CMK (cell line): ENCODE measurements around the gene SLCO3A1.

Experiments
- DNase-seq: peaks from one replicate; pipeline ENCODE4 v3.0.0-alpha.2; 2010; ENCODE audit warnings: low read depth

Gene SLCO3A1

GRCh38 chr15:92130244-92130643, 276.7 kb downstream of the SLCO3A1 start:
- no peak for DNase-seq

GRCh38 chr15:92130906-92131305, 277.4 kb downstream of the SLCO3A1 start:
- DNase-seq = no peak

DNA sequence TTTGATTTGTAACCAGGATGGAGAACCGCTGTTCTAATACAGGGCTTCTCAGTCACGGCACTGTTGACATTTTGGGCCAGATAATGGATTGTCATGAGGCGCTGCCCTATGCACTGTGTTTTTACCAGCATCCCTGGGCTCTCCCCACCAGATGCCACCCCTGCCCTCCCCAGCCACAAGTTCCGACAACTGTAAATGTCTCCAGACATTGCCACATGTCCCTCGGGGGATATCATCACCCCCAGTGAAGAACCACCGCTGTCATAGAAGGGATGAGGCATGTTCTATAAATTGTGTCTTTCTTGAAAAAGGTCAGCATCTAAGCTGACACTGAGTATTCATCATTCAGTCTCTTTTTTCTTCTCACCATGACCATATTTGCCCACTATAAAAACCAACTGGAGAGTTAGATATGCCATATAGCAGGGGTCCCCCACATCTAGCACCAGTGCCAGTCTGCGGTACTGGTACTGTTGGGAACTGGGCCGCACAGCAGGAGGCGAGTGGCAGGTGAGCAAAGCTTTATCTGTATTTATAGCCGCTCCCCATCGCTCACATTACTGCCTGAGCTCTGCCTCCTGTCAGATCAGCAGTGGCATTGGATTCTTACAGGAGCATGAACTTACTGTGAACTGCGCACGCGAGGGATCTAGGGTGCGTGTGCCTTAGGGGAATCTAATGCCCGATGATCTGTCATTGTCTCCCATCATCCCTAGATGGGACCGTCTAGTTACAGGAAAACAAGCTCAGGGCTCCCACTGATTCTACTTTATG, 279.7 kb downstream of the SLCO3A1 start:
- DNase-seq = no peak

- no peak for DNase-seq
These were observed 287.3 kb downstream of the SLCO3A1 start for GRCh38 chr15:92140796-92141195.

DNA sequence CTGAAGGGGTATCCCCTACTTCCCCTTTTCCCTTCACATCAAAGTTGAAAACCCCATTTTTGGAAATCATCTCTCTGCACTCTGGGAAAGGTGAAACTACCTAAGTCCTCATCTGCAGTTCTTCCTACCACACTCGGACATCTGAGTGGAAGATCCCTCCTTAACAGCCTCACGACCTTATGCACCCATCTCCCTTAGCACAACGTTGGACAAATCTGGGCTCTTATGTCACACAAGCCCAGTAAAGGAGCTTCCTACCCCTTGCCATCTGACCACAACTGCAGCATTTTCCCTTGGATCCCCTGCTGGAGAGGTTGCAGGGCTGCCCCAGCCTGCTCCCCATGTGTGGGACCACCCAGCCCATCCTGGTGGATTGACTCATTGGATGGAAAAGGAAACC, 288.1 kb downstream of the SLCO3A1 start:
- no peak for DNase-seq

- no peak for DNase-seq
These were observed 289.0 kb downstream of the SLCO3A1 start for GRCh38 chr15:92142242-92143232.

GRCh38 chr15:92143765-92144164, 290.3 kb downstream of the SLCO3A1 start:
- DNase-seq = no peak

DNA sequence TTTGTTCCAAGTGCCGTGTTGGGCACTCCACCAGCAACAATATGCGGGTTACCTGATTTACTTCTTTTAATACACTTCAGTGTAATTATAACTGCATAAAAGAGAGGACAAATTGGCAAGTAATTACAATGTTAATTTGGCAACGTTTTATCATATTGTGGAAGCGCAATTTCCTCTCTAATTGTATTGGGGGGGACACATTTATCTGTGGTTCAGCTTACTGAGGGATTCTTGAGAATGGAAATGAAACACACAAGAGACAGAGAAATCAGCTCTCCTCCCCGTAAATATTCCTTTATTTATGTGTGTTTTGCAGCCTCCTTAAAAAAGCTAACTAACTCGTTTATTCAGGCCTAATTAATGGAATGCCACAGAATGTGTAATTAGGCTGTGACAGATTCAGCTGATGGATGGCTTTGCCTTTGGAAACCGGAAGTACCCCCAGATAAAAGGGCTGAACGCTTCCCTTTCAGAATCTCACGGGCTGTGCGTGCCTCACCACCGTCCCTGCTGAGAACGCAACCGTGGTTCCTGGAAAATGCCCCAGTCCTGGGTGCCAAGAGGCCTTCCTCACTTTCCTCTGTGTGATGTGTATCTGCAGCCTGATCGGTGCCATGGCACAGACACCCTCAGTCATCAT, 293.1 kb downstream of the SLCO3A1 start:
- no peak for DNase-seq

GRCh38 chr15:92149029-92149428, 295.5 kb downstream of the SLCO3A1 start:
- DNase-seq = no peak

- no peak for DNase-seq
These were observed 296.0 kb downstream of the SLCO3A1 start for GRCh38 chr15:92149465-92149864.

DNA sequence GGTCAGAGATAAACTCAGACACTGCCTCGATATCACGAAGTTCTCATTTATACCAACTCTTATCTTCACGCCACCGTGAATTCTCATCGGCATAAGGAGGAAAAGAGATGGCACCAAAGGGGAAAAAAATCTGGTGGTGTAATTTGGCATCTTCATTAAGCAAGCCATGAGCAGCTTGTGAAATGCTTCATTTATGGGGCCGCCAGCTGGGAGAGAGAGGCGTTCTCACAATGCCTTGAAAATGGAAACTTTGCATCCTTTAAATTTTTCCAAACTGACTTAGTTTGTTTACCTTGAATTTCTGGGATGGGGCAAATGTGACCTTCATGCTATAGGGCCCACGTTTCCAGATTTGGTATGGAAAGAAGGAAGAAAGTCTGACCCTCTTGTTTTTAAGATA, 297.7 kb downstream of the SLCO3A1 start:
- no peak for DNase-seq

DNA sequence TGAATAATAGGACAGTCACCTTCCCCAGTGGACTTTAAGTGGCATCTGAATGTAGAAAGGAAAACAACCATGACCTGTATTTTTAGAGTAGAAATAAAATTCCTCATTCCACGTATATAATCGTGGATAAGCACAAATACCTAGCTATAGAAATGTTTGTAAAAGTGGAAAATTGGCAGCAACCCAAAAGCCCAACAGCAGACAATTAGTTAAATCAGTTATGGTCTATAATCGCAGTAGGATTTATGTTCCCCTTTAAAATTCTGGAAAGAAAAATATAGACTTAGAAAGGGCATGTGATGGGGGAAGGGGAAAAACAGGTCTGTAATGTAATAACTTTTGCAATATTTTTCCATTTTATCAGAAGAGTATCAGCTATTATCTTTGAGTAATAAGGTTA, 298.2 kb downstream of the SLCO3A1 start:
- DNase-seq = no peak

DNA sequence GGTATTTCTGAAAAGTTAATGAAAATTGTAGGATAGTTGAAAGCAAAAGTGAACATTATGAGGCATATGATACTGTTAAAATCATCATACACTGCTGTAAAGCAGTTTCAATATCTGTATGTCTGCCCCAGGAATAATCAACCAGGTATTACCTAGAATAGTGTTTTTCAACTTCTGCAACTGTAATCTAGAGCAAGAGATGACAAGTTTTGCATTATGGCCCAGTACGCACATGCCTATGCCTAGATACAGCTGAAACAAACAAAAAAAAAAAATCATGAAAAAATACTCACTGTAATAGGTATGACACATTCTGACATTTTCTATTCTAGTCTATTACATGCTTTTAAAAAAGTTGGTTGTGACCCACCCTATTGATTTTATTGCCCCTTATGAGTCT, 299.5 kb downstream of the SLCO3A1 start:
- DNase-seq = no peak

DNA sequence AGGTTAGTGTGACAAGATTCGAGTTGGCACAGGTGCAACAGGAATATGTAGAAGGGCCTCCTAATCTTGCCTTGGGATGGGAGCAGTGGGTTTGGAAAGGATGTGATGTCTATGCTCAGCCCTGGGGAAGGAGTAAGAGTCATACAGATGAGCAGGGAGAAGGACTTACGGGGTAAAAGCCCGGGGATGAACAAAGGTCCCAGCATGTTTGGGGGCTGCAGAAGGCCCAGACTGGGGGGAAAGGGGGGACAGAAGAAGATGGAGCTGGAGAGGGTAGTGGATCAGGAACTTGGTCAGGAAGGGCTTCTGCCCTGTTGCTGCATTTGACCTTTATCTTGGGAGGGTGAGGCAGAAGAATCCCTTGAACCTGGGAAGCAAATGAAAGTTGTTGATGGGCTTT, 300.1 kb downstream of the SLCO3A1 start:
- DNase-seq = no peak

DNA sequence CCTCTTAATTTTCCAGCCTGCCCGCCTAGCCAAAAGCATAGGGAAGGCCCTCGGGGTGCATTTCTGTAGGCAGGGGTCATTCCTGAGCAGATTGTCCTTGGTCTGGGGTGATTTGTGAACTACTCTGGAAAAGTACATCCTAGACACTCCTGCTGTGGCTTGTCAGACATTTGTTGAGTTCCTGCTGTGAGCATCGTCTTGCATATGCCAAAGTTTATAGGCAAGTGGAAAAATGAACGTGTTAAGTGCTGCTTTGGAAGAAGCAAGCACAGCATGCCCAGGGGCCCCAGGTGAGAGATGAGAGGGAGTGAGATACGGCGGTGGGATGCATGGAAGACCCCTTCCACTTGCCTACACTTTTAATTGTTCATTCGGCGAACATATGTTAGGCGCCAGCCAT, 302.4 kb downstream of the SLCO3A1 start:
- DNase-seq = no peak

GRCh38 chr15:92157666-92158298, 304.3 kb downstream of the SLCO3A1 start:
- no peak for DNase-seq

- DNase-seq = no peak
These were observed 304.9 kb downstream of the SLCO3A1 start for GRCh38 chr15:92158426-92158825.

DNA sequence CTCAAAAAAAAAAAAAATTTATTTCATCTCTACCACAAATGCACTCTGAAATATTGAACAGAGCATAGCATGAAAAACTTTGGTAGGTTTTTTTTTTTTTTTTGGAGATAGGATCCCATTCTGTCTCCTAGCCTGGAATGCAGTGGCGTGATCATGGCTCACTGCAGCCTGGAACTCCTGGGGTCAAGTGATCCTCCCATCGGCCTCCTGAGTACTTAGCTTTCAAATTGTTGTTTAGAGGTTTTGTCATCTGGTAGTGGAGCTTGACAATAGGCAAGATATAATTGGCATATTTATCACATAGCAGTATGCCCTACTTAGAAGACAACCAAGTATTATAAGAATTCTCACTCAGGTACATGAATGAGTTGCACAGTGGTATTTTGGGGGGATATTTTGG, 306.0 kb downstream of the SLCO3A1 start:
- no peak for DNase-seq

GRCh38 chr15:92159906-92160841, 306.7 kb downstream of the SLCO3A1 start:
- no peak for DNase-seq

GRCh38 chr15:92161039-92161670, 307.6 kb downstream of the SLCO3A1 start:
- DNase-seq = no peak
